Ishikawa (cell line): ENCODE results near the gene CCNDBP1.

Source experiments
- CREB1 ChIP-seq: IDR thresholded peaks from 2 replicates; pipeline ENCODE4 v1.6.1; 2012; ENCODE audit warnings: low read depth
- EGR1 ChIP-seq: IDR thresholded peaks from 2 replicates; pipeline ENCODE4 v1.6.1; 2012
- EP300 ChIP-seq: IDR thresholded peaks from 2 replicates; pipeline ENCODE4 v1.6.1; 2012; ENCODE audit warnings: borderline replicate concordance
- FOXM1 ChIP-seq: IDR thresholded peaks from 2 replicates; pipeline ENCODE4 v1.6.1; 2012; ENCODE audit warnings: low read depth, borderline replicate concordance
- MAX ChIP-seq: IDR thresholded peaks from 2 replicates; pipeline ENCODE4 v1.6.1; 2012
- RAD21 ChIP-seq: IDR thresholded peaks from 2 replicates; pipeline ENCODE4 v1.6.1; 2012; ENCODE audit warnings: low read depth
- REST ChIP-seq: IDR thresholded peaks from 2 replicates; pipeline ENCODE4 v1.6.1; 2012; ENCODE audit warnings: low read depth, mild to moderate bottlenecking
- TAF1 ChIP-seq: IDR thresholded peaks from 2 replicates; pipeline ENCODE4 v1.6.1; 2012; ENCODE audit warnings: low read depth, mild to moderate bottlenecking
- USF1 ChIP-seq: IDR thresholded peaks from 2 replicates; pipeline ENCODE4 v1.6.1; 2012
- YY1 ChIP-seq: IDR thresholded peaks from 2 replicates; pipeline ENCODE4 v1.6.1; 2012; ENCODE audit warnings: low read depth

GRCh38 chr15:43232289-43232874, 47.2 kb downstream of the CCNDBP1 start:
- TF ChIP-seq YY1 = no peak
- no peak for TF ChIP-seq EGR1
- TF ChIP-seq REST = no peak
- no peak for TF ChIP-seq MAX
- TF ChIP-seq TAF1 = no peak
- TF ChIP-seq FOXM1 = no peak
- no peak for TF ChIP-seq RAD21
- TF ChIP-seq CREB1 = no peak
- TF ChIP-seq USF1 = no peak
- TF ChIP-seq EP300 = no peak
